ENCODE measurements around the gene SLC9A5.

- TF ChIP-seq CTCF (IDR thresholded peaks at IDR 0.05 in 8 of 11, conservative IDR thresholded peaks at IDR 0.05 in 3 of 11) (no peak), POLR2AphosphoS5 (IDR thresholded peaks at IDR 0.05) (no peak)
Observed at GRCh38 chr16:67255553-67256221, 6.9 kb downstream of the SLC9A5 start.
